ENCODE data around the gene EIF2AK3.
A peak's percentile ranks its signal among the peaks of the same experiment; 100 is the strongest.
"Not testable (repeated sequence)": the region's sequence is repeated elsewhere in the genome, so short reads cannot be mapped to it uniquely, and the experiment has no call there.

EIF2AK3 gene

GRCh38 chr2:88632569-88632968, 5.3 kb upstream of the EIF2AK3 start:
- no peak for DNase-seq

- no peak for DNase-seq
Measured at GRCh38 chr2:88628571-88628939, 1.3 kb upstream of the EIF2AK3 start.

- peak; percentile 65 for DNase-seq
Measured at GRCh38 chr2:88627856-88628570, 749 bp upstream of the EIF2AK3 start.

- peak; percentile 39 for DNase-seq
Measured at GRCh38 chr2:88626171-88627054, 851 bp downstream of the EIF2AK3 start.

GRCh38 chr2:88624477-88624876, 2.8 kb downstream of the EIF2AK3 start:
- DNase-seq, result no peak

GRCh38 chr2:88623831-88624465, 3.3 kb downstream of the EIF2AK3 start:
- DNase-seq, result not testable (repeated sequence)

GRCh38 chr2:88622307-88622706, 5.0 kb downstream of the EIF2AK3 start:
- no peak for DNase-seq

- DNase-seq, result no peak
Measured at GRCh38 chr2:88621432-88621831, 5.8 kb downstream of the EIF2AK3 start.

- DNase-seq, result no peak
Measured at GRCh38 chr2:88620015-88620414, 7.2 kb downstream of the EIF2AK3 start.

GRCh38 chr2:88615822-88616221, 11.4 kb downstream of the EIF2AK3 start:
- no peak for DNase-seq

- DNase-seq, result no peak
Measured at GRCh38 chr2:88614497-88615157, 12.6 kb downstream of the EIF2AK3 start.

GRCh38 chr2:88613921-88614320, 13.3 kb downstream of the EIF2AK3 start:
- no peak for DNase-seq

GRCh38 chr2:88608184-88608583, 19.1 kb downstream of the EIF2AK3 start:
- DNase-seq, result no peak

GRCh38 chr2:88607416-88607815, 19.8 kb downstream of the EIF2AK3 start:
- DNase-seq, result no peak

- DNase-seq, result no peak
Measured at GRCh38 chr2:88606371-88607030, 20.8 kb downstream of the EIF2AK3 start.

GRCh38 chr2:88603146-88603545, 24.1 kb downstream of the EIF2AK3 start:
- no peak for DNase-seq

- DNase-seq, result no peak
Measured at GRCh38 chr2:88602022-88602421, 25.2 kb downstream of the EIF2AK3 start.

- DNase-seq, result no peak
Measured at GRCh38 chr2:88601286-88601685, 26.0 kb downstream of the EIF2AK3 start.

GRCh38 chr2:88600038-88600465, 27.2 kb downstream of the EIF2AK3 start:
- DNase-seq, result peak; percentile 2

- DNase-seq, result no peak
Measured at GRCh38 chr2:88599527-88599926, 27.7 kb downstream of the EIF2AK3 start.

GRCh38 chr2:88597168-88597567, 30.1 kb downstream of the EIF2AK3 start:
- DNase-seq, result no peak

GRCh38 chr2:88596141-88596830, 31.0 kb downstream of the EIF2AK3 start:
- DNase-seq, result no peak

All from NCI-H1105 treated with DMSO at 0.1 percent for 48 hours (cell line).